CD14-positive monocyte (primary cell): ENCODE results near the gene POLK. TPM values are rescaled to one million over a fixed set of nuclear protein-coding genes. Genes with fewer than 3 reads are reported as not detected.

Experiments used
- DNase-seq, 3 donors: peaks; one replicate each; pipeline ENCODE4 v3.0.0-alpha.2; 2011 to 2022
- H2AFZ ChIP-seq: 2 replicates; pipeline ENCODE4 v1.6.0; 2012; ENCODE audit warnings: mild to moderate bottlenecking, low read depth, low read length, inconsistent platforms; ENCODE audit not compliant: insufficient read depth, poor library complexity, severe bottlenecking
- H3K27ac ChIP-seq, 2 donors: 1 replicate in 1 of 2; 2 replicates in 1 of 2; pipeline ENCODE4 v1.5.1; 2012 to 2013; ENCODE audit warnings: low read length in 2 of 2, control low read depth in 1 of 2, inconsistent platforms in 1 of 2, low read depth in 1 of 2, mild to moderate bottlenecking in 1 of 2
- H3K27me3 ChIP-seq, 2 donors: one replicate each; pipeline versions ENCODE4 v1.6.0 to v1.6.1; 2011 to 2013; ENCODE audit warnings: low read length in 2 of 2; ENCODE audit not compliant: control insufficient read depth in 2 of 2, insufficient read depth in 2 of 2
- H3K36me3 ChIP-seq, 2 donors: replicated peaks in 1 of 2; 1 replicate in 1 of 2; 2 replicates in 1 of 2; pipeline versions ENCODE4 v1.5.1 to v1.6.1; 2012 to 2013; ENCODE audit warnings: low read length in 2 of 2, control low read depth in 1 of 2, inconsistent platforms in 1 of 2, mild to moderate bottlenecking in 1 of 2; ENCODE audit not compliant: insufficient read depth in 2 of 2, control insufficient read depth in 1 of 2
- H3K4me1 ChIP-seq, 2 donors: 1 replicate in 1 of 2; 2 replicates in 1 of 2; pipeline versions ENCODE4 v1.5.1 to v1.6.1; 2012 to 2013; ENCODE audit warnings: low read length in 2 of 2, control low read depth in 1 of 2, inconsistent platforms in 1 of 2, mild to moderate bottlenecking in 1 of 2, moderate library complexity in 1 of 2; ENCODE audit not compliant: insufficient read depth in 2 of 2, control insufficient read depth in 1 of 2
- H3K4me2 ChIP-seq: replicated peaks from 2 replicates; pipeline ENCODE3; 2012; ENCODE audit warnings: low read length, moderate library complexity, mild to moderate bottlenecking; ENCODE audit not compliant: poor library complexity, severe bottlenecking; ENCODE audit errors: extremely low read depth
- H3K4me3 ChIP-seq, 3 experiments: fragments of 200-600 bp in 1 of 3; sonication (generic) in 1 of 3; replicated peaks in 1 of 3; 1 replicate in 2 of 3; 2 replicates in 1 of 3; pipeline ENCODE4 v1.5.1; 2011 to 2013; ENCODE audit warnings: low read length in 3 of 3, mild to moderate bottlenecking in 3 of 3, control low read depth in 2 of 3, low read depth in 2 of 3, inconsistent platforms in 1 of 3, moderate library complexity in 1 of 3
- H3K79me2 ChIP-seq: 2 replicates; pipeline ENCODE4 v1.6.0; 2012; ENCODE audit warnings: mild to moderate bottlenecking, control low read depth, inconsistent platforms, low read length, moderate library complexity; ENCODE audit not compliant: insufficient read depth
- H3K9ac ChIP-seq: 2 replicates; pipeline ENCODE4 v1.6.0; 2017; ENCODE audit warnings: low read length, mild to moderate bottlenecking; ENCODE audit not compliant: insufficient read depth, poor library complexity, severe bottlenecking
- H3K9me3 ChIP-seq, 2 donors: replicated peaks in 1 of 2; 1 replicate in 1 of 2; 2 replicates in 1 of 2; pipeline versions ENCODE4 v1.5.1 to v1.6.1; 2012 to 2013; ENCODE audit warnings: low read length in 2 of 2, control low read depth in 1 of 2; ENCODE audit not compliant: control insufficient read depth in 1 of 2, insufficient read depth in 1 of 2
- H4K20me1 ChIP-seq: 2 replicates; pipeline ENCODE4 v1.6.0; 2012; ENCODE audit warnings: mild to moderate bottlenecking, low read length, control low read depth, moderate library complexity; ENCODE audit not compliant: insufficient read depth
- H3K27ac Mint-ChIP-seq, 7 donors: one replicate each; pipeline ENCODE4 v1.8.0; 2020; ENCODE audit warnings: mild to moderate bottlenecking in 7 of 7, mixed read lengths in 7 of 7, moderate library complexity in 6 of 7, inconsistent platforms in 2 of 7
- H3K27me3 Mint-ChIP-seq, 3 donors: one replicate each; pipeline ENCODE4 v1.8.0; 2021 to 2022; ENCODE audit warnings: low read depth in 3 of 3, mild to moderate bottlenecking in 3 of 3, mixed read lengths in 3 of 3, moderate library complexity in 3 of 3, inconsistent platforms in 1 of 3
- H3K36me3 Mint-ChIP-seq, 2 donors: one replicate each; pipeline ENCODE4 v1.8.0; 2020; ENCODE audit warnings: mixed read lengths in 2 of 2, inconsistent platforms in 1 of 2, mild to moderate bottlenecking in 1 of 2
- H3K4me1 Mint-ChIP-seq: one replicate; pipeline ENCODE4 v1.8.0; 2020; ENCODE audit warnings: mild to moderate bottlenecking, mixed read lengths
- H3K4me3 Mint-ChIP-seq, 2 donors: one replicate each; pipeline ENCODE4 v1.8.0; 2020; ENCODE audit warnings: mild to moderate bottlenecking in 2 of 2, mixed read lengths in 2 of 2, moderate library complexity in 1 of 2
- H3K9me3 Mint-ChIP-seq, 7 donors: one replicate each; pipeline ENCODE4 v1.8.0; 2020 to 2022; ENCODE audit warnings: mixed read lengths in 7 of 7, mild to moderate bottlenecking in 6 of 7, moderate library complexity in 6 of 7, inconsistent platforms in 2 of 7
- CTCF ChIP-seq: fragments of 200-600 bp; IDR thresholded peaks from one replicate; pipeline ENCODE4 v1.8.0; 2022; ENCODE audit warnings: antibody characterized with exemption, mild to moderate bottlenecking
- WGBS: methylation state at CpG from one replicate; pipeline ENCODE4 v1.1.5; 2013; ENCODE audit warnings: missing lambda C conversion rate; ENCODE audit not compliant: insufficient coverage; 5-methylcytosine and 5-hydroxymethylcytosine counted together
- intact Hi-C, 2 donors: fragments of 100-400 bp; cut with micrococcal nuclease; formaldehyde crosslinking; loops; one replicate each; pipeline versions ENCODE4 v1.15.0 to v1.15.1; 2023
- polyA plus RNA-seq, 3 donors: library from polyadenylated mRNA; depleted of rRNA in 1 of 3; unstranded in 2 of 3; stranded (reverse) in 1 of 3; fragments of 300-500 nt in 2 of 3; fragments of >200 nt in 1 of 3; fragmentation: Illumina TruSeq in 2 of 3; gene quantifications; 1 replicate in 2 of 3; 2 replicates in 1 of 3; pipeline ENCODE4 v1.2.3, GENCODE V29; 2012 to 2021

POLK gene
- polyA plus RNA-seq, 3 donors = 18.1 to 27.2 (median 22.3) TPM

- intact Hi-C loops = no loop called here
- Histone ChIP-seq H3K4me2 (no peak overlapping the region), H3K9ac (no peak overlapping the region), H4K20me1 (peaks cover 100% of the 10 kb centered on the region), H3K79me2 (peaks cover 100% of the 10 kb centered on the region), H3K27me3 (no peaks in the 10 kb centered on the region), H2AFZ (no peak overlapping the region), H3K4me1 (peaks cover 13 to 26% of the 10 kb centered on the region in 2 donors), H3K4me3 (no peak overlapping the region), H3K36me3 (no peaks in the 10 kb centered on the region), H3K27ac (peak overlapping the region in 1 of 2 donors; percentile 12), H3K9me3 (peaks cover 0 to 19% of the 10 kb centered on the region in 2 donors)
- no peak for TF ChIP-seq CTCF
- Mint-ChIP-seq H3K4me1 (peaks cover 42% of the 10 kb centered on the region), H3K27ac (peak overlapping the region in 3 of 7 donors; percentile 23 to 72 (median 30)), H3K36me3 (peaks cover 17 to 28% of the 10 kb centered on the region in 2 donors), H3K9me3 (peaks cover 9 to 21% (median 13%) of the 10 kb centered on the region in 7 donors), H3K27me3 (no peaks in the 10 kb centered on the region), H3K4me3 (no peak overlapping the region)
- WGBS = no CpG with 5 or more reads among the region's 1 CpG
- no peak for DNase-seq
Measured at GRCh38 chr5:75465480-75465879, 46.2 kb upstream of the POLK start.

- Mint-ChIP-seq H3K36me3 (peaks cover 21 to 32% of the 10 kb centered on the region in 2 donors), H3K9me3 (peaks cover 9 to 26% (median 16%) of the 10 kb centered on the region in 7 donors), H3K4me1 (peaks cover 35% of the 10 kb centered on the region), H3K27me3 (no peaks in the 10 kb centered on the region), H3K27ac (no peak overlapping the region), H3K4me3 (no peak overlapping the region)
- no peaks in the 10 kb centered on the region for H3K27me3 ChIP-seq
- peaks cover 100% of the 10 kb centered on the region for H3K79me2 ChIP-seq
- H3K9ac ChIP-seq = no peak overlapping the region
- H3K36me3 ChIP-seq = no peaks in the 10 kb centered on the region
- peaks cover 10 to 22% of the 10 kb centered on the region in 2 donors for H3K4me1 ChIP-seq
- no peak overlapping the region for H3K4me3 ChIP-seq
- no peak for DNase-seq
- peaks cover 100% of the 10 kb centered on the region for H4K20me1 ChIP-seq
- WGBS = 100% methylated on average over 1 of the region's 6 CpGs
- TF ChIP-seq CTCF = no peak
- H3K4me2 ChIP-seq = no peak overlapping the region
- H3K9me3 ChIP-seq = peaks cover 0 to 22% of the 10 kb centered on the region in 2 donors
- intact Hi-C loops = no loop called here
- peak overlapping the region in 1 of 2 donors; percentile 12 for H3K27ac ChIP-seq
- no peak overlapping the region for H2AFZ ChIP-seq
Measured at GRCh38 chr5:75466006-75466716, 45.5 kb upstream of the POLK start.
